Stimulated activated CD8-positive, alpha-beta memory T cell treated with anti-CD3 and anti-CD28 coated beads, Interleukin-2, amount 100 ng/mL, for 1 hour (primary cell): Measurements from ENCODE around the gene PTBP1.

Experiments used
- DNase-seq, 2 donors: peaks; one replicate each; pipeline ENCODE4 v3.0.0-alpha.2; 2020; ENCODE audit warnings: low read depth in 2 of 2

PTBP1 gene

DNA sequence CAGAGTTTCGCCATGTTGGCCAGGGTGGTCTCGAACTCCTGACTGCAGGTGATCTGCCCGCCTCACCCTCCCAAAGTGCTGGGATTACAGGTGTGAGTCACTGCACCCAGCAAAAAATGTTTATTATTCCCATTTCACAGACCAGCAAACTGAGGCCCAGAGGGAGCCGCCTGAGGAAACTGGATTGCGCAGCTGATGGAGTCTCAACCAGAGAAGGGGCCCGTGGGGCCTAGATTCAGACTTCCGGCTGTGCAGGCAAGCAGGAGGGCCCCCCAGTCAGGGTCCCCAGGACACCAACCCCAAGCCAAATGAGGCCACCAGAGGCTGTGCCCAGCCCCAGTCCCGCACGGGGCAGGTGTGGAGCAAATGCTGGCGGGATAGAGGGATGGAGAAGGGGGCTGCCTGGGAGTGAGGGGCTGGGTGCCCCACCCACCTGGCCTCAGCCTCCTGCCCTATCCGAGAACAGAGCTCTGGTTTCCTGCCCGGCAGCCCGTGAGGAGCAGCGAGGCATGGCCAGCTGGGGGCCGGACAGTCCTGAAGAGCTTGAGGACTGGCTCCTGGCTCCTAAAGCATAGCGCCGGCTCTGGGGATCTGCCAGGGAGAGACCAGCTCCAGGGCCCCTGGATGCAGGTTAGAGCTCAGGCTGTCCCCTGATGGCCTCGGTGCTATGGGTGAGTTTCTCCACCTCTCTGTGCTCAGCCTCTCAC lies 24.4 kb upstream of the PTBP1 start:
- DNase-seq: no peak

DNA sequence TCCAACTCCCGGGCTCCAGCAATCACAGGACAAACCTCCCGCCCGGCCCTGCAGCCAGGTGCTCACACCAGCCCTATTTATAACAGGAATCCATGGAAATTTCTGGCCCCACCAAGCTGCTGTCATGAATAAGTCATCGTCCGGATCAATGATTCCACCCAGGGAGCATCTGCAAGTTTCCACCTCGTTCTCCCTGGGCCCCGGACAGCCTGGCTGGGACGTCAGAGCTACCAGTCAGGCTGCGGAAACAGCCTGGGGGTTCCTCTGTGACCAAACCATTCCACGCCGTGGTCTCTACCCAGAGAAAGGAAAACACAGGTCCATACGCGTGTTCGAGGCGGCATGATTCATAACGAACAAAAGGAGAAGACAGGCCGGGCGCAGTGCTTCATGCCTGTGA lies 20.7 kb upstream of the PTBP1 start:
- no peak for DNase-seq

DNA sequence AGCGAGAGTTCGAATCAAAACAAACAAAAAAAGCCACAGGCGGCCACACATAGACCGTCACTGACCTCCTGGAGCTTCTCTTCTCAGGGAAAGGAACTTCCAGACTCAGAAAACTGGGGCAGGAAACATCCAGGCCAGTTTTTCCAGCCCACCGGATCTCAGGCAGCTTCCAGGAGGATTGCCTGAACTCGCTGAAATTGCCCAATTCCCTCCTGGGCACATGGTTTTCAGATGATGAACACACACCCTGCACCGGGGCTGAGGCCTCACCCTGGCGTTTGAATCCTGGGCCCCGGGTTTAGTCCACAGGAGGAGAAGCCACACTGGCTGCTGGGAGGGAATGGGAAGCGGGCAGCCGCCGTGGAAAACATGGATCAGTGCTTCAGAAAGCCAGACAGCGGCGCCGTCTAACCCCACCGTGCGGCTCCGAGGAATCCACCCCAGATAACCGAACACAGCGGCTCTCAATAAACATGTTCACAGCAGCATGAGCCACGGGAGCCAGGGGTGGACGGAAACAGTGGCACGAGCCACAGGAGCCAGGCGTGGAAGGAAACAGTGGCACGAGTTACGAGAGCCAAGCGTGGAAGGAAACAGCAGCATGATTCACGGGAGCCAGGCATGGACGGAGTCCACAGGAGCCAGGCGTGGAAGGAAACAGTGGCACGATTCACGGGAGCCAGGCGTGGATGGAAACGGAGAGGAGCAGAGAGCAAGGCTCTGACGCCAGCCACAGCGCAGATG lies 18.2 kb upstream of the PTBP1 start:
- no peak for DNase-seq

DNA sequence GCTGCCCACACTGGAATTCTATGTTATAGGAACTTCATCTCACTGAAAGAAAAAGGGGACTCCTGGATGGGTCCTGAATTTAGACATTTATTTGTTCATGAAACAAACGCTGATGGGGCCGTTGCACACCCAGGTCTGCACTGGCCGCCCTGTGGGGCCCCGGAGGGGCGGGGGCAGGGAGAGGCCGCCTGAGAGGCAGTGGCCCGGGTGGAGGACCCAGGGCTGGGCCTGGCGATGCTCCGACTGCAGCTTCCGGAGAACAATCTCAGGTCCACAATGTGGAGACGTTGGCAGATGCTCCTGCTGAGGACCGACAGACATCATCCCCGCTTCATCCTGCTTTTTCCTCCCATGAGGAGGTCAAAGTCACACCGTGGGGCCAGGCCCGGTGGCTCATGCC lies 16.3 kb upstream of the PTBP1 start:
- no peak for DNase-seq

DNA sequence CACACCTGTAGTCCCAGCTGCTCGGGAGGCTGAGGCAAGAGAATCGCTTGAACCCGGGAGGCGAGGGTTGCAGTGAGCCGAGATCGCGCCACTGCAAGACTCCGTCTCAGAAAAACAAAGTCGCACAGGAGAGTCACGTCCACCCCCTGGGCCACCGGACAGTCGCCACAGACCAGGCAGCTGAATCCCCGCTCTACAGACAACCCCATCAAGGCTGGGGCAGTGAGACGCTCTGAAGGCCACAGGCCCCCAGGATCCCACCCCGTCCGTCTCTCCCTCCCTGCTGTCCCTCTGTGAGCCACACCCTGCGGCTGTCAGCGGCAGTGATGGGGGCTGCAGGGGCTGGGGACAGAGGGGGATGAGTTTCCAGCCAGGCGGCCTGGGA lies 15.5 kb upstream of the PTBP1 start:
- DNase-seq: no peak

DNA sequence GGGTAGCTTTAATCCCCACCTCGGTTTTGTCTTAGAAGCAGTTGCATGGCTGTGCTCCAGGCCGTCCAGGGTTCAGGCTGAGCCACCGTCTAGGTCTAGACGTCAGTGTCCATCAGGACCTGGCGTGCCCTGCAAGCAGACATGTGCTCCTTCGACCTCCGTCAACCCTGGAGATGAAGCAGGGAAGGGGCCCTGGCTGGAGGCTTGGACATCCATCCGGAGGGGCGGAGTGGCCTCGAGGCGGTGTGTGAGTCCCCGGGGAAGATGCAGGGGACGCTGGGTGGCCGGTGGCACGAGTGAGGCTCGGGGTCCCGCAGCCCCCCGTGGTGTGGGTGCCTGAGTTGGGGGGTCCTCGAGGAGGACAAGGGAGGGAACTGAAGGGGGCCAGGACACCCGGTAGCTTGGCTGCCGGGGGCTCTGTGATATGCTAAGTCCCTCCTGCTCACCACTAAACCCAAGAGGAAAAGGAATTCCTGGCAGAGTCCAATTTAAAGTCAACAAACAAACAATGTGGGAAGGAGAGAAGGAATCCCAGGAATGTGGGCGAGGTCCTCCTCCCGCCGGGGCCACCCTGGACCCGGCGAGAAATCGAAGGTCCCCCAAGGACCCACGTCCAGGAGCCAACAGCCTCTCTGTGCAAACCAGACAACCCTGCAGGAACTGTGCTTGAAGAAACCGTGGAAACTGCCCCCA lies 14.9 kb upstream of the PTBP1 start:
- no peak for DNase-seq

DNA sequence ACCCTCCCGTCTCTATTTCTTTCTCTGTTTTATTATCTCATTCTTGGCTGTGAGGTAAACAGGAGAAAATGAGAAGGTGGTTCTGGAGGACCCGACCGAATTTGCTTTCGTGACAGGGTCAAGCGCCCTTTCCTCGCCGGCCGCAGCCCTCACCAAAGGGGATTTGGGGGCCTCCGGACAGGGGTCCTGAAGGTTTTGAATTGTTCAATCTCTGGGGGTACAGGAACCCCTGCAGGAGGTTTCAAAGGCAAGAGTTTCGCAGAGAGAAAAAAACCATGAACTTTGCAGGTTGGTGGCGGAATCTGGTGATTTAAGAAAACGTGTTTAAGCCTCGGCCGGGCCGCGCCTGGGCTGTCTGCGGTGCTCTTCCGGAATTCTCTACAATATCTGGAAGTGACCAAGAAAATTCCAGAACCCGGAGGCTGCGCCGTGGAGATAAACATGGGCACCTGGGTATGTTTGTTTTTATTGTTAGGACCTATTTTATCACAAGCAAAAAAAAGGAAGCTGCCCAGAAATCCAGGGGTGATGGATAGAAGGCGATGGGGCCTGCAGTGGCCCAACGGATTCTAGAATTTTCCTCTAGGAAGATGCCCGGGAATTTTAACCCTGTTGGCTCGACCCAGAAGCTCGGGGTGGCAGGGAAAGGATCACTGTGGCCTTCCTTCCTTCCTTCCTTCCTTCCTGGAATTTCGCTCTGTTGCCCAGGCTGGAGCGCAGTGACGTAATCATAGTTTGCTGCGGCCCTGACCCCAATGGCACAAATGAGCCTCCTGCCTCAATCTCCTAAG lies 14.2 kb upstream of the PTBP1 start:
- no peak for DNase-seq

DNA sequence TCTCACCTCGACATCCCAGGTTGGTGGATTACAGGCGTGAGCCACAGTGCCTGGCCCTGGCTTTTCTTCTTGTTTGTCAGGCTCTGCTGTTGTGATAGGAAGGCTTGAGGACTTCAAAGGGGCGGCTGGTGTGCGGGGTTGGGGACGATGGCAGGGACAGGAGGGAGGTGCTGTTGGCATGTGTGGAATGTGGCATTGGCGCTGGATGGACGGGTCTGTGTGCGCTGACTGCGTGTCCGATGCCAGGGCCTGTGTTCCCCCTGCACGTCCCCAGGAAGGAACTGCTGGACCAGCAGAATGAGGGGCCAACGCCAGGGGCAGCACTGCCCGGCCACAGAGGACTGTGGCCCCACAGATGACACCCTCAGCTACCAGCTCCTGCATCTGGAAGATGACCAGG lies 12.7 kb upstream of the PTBP1 start:
- no peak for DNase-seq

DNA sequence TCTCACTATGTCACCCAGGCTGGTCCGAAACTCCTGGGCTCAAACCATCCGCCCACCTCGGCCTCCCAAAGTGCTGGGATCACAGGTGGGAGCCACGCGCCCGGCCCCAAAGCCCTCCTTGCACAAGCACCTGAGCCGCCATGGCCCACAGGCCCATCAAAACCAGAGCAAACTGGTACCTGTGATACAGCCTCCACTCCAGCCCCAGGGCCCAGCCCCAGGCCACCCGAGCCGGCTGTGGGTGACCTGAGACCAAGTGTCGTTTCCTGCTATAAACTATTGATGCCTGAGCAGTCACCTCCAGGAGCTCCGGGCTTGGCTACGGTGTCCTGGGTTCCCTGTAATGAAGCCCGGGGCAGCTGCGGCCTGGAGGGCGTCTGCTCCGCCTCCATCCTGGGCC lies 9.7 kb upstream of the PTBP1 start:
- DNase-seq: no peak

DNA sequence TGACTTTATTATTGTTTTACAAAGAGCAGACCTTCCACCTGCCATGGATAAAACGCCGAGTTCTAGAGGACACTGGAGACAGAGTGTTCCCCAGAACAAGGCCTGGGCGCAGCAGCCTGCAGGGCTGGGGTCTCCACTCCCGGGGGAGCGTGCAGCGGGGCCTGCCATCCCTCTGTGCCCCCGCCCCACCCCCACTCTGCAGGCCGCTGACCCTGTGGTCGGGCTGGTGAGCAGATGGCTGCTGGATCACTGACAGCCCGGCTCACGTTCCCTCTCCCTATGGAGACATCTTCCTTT lies 8.6 kb upstream of the PTBP1 start:
- no peak for DNase-seq

DNA sequence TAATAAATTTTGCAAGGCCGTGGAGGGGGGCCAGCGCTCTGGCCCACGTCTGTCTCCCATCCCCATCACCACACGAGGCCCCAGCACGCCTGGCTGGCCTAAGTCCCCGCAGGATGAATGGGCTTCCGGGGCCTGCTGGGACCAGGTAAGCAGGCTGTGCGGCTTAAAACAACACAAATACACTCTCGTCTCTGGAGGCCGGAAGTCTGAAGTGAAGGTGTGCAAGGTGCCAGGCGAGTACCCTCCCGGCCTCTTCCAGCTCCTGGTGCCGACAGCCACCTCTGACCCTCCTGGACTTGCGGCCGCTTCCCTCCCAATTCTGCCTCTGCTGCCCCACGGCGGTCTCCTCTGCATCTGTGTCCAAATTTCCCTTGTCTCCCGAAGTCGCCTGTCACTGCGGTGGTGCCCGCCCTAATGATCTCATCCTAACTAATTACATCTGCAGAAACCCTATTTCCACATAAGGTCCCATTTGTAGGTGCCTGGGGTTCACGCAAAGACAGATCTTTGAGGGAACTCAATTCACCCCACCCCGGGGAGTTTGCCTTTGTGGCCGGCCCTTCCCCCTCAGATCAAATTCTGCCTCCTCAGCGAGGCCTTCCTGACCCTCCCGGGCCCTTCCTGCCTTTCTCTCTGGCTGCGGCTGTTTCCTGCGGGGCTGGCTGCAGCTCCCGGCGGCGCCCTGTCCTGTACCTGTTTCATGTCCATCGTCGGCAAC lies 8.1 kb upstream of the PTBP1 start:
- DNase-seq: no peak

DNA sequence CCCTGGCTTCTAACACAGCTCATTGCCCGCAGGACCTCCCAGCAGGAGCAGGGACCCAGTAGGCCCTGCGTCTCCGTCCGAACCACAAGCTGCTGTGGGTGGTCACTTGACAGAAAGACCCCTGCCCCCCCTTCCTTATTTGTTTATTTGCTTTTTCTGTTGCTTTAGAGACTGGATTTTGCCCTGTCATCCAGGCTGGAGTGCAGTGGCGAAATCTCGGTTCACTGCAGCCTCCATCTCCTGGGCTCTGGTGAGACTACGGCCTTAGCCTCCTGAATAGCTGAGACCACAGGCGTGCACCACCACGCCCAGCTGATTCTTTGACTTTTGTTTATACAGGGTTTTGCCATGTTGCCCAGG lies 7.6 kb upstream of the PTBP1 start:
- DNase-seq: no peak

DNA sequence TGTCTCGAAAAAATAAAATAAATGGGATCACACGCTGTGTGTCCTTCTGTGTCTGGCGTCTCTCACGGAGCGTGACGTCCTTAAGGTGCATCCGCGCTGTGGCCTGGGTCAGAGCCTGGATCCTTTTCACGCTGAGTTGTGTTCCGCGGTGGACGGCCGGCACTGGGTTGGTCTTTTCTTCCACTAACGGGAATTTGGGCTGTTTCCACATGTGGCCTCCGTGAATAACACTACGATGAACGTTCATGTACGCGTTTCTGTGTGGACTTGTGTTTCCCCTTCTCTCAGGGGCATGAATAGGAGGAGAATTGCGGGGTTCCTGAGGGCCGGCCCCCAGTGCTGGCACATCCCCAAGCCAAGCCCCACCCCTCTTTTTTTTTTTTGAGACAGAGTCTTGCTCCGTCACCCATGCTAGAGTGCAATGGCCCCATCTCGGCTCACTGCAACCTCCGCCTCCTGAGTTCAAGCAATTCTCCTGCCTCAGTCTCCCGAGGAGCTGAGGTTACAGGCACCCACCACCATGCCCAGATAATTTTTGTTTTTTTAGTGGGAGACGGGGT lies 6.2 kb upstream of the PTBP1 start:
- no peak for DNase-seq

DNA sequence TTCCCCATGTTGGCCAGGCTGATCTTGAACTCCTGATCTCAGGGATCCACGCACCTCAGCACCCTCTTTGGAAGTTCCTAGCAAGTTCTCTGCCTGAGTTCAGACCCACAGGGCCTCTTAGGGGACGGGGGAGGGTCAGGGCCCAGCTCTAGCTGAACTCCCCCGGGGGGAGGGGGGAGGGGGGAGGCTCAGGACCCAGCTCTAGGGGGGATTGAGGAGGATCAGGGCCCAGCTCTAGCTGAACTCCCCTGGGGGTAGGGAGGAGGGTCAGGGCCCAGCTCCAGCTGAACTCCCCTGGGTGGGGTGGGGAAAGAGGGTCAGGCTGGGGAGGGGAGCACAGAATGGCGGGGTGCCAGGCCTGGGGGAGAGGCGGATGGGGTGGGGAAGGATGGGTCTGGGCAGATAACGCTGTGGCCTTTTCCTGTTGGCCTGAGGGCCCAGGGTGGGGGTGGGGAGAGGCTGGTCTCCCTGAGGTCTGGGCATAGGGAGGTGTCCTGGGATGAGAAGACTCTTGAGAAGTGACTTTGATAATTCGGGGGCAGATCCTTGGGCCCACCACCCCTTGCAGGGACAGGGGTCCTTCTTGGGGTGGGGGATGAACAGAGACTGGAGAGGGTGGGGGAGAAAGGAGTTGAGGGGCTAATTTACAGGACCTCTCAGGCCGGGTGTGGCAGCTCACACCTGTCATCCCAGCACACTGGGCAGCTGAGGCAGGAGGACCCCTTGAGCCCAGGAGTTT lies 5.5 kb upstream of the PTBP1 start:
- DNase-seq: no peak

DNA sequence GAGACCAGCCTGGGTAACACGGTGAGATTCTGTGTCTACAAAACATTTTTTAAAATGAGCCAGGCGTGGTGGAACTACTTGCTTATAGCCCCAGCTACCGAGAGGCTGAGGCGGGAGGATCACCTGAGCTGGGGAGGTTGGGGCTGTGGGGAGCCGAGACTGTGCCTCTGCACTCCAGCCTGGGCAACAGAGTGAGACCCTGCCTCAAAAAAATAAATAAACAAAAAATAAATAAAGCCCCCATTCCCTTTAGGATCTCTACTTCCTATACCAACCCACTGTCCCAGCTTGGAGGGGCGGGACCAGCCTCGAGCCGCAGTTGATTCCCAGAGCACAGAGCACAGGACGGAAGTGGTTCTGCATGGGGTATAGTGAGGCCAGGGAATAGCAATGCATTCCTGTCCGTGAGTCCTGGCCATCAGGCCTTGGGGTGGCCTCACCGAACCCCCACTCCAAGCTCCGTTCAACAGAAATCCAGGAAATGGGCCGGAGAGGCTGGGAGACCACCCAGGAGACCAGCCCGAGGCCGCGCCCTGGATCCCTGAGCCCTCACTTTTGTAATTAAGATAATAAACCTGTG lies 4.9 kb upstream of the PTBP1 start:
- DNase-seq: no peak

DNA sequence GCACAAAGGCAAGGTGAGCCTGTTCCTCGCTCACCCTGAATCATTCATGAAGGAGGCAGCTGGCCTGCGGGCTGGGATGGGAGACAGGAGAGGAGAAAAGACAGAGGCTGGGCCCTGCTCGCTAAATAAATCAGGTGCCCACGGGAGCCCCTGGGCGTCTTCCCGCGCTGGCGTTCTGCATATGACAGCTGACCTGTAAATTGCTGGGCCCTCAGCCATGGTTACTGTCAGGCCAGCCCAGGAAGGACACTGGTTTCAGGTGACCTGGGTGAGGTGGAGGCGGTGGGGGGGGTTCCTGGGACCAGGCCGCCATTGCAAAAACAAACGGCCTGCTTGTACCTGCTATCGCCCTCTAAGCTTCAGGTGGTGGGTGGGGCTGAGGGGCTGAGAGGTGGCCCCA lies 3.4 kb upstream of the PTBP1 start:
- no peak for DNase-seq

DNA sequence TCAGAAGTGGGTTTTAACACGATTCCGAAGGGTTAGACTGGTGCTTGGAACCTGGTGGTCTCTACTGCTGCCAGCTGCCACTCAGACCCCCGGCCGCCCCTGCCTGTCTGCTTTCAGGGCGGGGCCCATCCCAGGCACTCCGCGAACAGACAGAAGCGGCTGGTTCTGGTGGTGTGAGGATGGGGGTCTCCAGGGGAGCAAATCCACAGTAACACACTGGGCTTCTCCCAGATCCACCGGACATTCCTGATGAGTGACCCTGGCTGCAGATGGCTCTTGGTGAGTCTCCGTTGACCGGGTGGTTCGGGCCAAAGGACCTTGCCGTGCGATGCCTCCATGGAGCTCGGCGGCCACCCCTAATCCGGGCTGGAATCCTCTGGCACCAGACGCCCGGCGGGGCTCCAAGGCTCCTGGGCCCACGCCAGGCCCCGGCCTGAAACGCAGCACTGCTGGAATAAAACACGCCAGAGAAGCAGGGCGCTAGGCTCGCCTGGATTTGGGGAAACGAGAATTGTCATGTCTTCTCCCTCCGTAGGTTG lies 2.1 kb upstream of the PTBP1 start:
- DNase-seq: no peak

DNA sequence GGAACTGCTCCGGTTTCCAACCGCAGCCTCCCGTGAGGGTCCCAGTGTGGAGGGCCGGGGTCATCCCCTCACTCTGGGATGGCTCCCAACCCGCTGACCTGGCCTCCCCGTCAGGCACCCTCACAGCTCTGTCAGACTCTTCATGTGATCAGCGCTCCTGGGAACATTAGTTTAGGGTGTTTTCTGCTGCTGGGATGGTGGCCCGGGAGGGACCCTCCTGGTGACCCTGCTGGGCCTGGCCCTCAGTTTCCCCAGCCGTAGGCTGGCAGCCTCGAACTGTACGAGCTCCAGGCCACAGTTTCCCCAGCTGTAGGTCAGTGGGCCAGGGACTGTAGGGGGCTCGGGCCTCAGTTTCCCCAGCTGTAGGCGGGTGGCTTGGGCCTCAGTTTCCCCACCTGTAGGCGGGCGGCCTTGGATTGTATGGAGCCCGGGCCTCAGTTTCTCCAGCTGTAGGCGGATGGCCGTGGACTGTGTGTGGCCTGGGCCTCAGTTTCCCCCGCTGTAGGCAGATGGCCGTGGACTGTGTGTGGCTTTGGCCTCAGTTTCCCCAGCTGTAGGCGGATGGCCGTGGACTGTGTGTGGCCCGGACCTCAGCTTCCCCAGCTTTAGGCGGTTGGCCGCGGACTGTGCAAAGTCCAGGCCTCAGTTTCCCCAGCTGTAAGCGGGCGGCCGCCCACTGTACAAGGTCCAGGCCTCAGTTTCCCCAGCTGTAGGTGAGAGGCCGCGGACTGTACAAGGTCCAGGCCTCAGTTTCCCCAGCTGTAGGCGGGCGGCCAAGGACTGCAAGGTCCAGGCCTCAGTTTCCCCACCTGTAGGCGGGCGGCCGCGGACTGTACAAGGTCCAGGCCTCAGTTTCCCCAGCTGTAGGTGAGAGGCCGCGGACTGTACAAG lies 1.3 kb upstream of the PTBP1 start:
- no peak for DNase-seq
